ENCODE measurements around the gene ZCCHC7.

GRCh38 chr9:37148181-37148580 lies 27.8 kb downstream of the ZCCHC7 start:
- no peak for TF ChIP-seq CTCF (IDR thresholded peaks at IDR 0.05 in 4 of 5, conservative IDR thresholded peaks at IDR 0.05 in 1 of 5)
- no peak for TF ChIP-seq POLR2A (IDR thresholded peaks at IDR 0.05)

All from gastrocnemius medialis (tissue), 4 donors.